Osteoblast (primary cell): ENCODE results near the gene LY9. TPM values are rescaled to one million over a fixed set of nuclear protein-coding genes. Genes with fewer than 3 reads are reported as not detected.

ENCODE experiments used
- DNase-seq: peaks from one replicate; pipeline ENCODE4 v3.0.0; 2011; ENCODE audit warnings: low spot score, mixed read lengths; ENCODE audit not compliant: insufficient read length; ENCODE audit errors: missing footprints
- H2AFZ ChIP-seq: 2 replicates; pipeline ENCODE4 v1.6.0; 2011; ENCODE audit warnings: mild to moderate bottlenecking, low read length
- H3K27ac ChIP-seq: 2 replicates; pipeline ENCODE4 v1.5.1; 2011; ENCODE audit warnings: mild to moderate bottlenecking, low read depth, low read length, moderate library complexity
- H3K27me3 ChIP-seq: 2 replicates; pipeline ENCODE4 v1.6.0; 2012; ENCODE audit warnings: mild to moderate bottlenecking, control low read depth, inconsistent platforms, low read length, moderate library complexity; ENCODE audit not compliant: insufficient read depth
- H3K36me3 ChIP-seq: 2 replicates; pipeline ENCODE4 v1.5.1; 2011; ENCODE audit warnings: mild to moderate bottlenecking, low read length, control low read depth, moderate library complexity; ENCODE audit not compliant: insufficient read depth
- H3K4me1 ChIP-seq: 2 replicates; pipeline ENCODE4 v1.5.1; 2011; ENCODE audit warnings: mild to moderate bottlenecking, low read length, control low read depth, moderate library complexity; ENCODE audit not compliant: insufficient read depth
- H3K4me2 ChIP-seq: 2 replicates; pipeline ENCODE4 v1.6.0; 2011; ENCODE audit warnings: mild to moderate bottlenecking, low read length; ENCODE audit not compliant: insufficient read depth
- H3K4me3 ChIP-seq: fragments of 200-600 bp; sonication (generic); 3 replicates; pipeline ENCODE4 v1.5.1; 2012; ENCODE audit warnings: mild to moderate bottlenecking, low read length, inconsistent platforms; ENCODE audit not compliant: insufficient read depth
- H3K79me2 ChIP-seq: 2 replicates; pipeline ENCODE4 v1.6.0; 2012; ENCODE audit warnings: mild to moderate bottlenecking, low read length, control low read depth, inconsistent platforms; ENCODE audit not compliant: insufficient read depth
- H3K9me3 ChIP-seq: 2 replicates; pipeline ENCODE4 v1.5.1; 2011; ENCODE audit warnings: low read depth, low read length, control low read depth
- H4K20me1 ChIP-seq: 2 replicates; pipeline ENCODE4 v1.6.0; 2012; ENCODE audit warnings: mild to moderate bottlenecking, low read length, control low read depth; ENCODE audit not compliant: insufficient read depth
- total RNA-seq: library from RNA; depleted of rRNA; stranded (reverse); fragments of >200 nt; gene quantifications from 2 replicates; pipeline ENCODE4 v1.2.3, GENCODE V29; 2012
- TF ChIP-seq, protein P1 (sequence below): IDR thresholded peaks from 2 replicates; pipeline ENCODE4 v1.5.1; 2011; ENCODE audit warnings: mild to moderate bottlenecking, low read depth, low read length, moderate library complexity; ENCODE audit errors: extremely low read depth

The LY9 gene
- total RNA-seq, 1 donor, result not detected

GRCh38 chr1:160807247-160807646 lies 11.3 kb downstream of the LY9 start:
- Histone ChIP-seq H3K36me3 (no peaks in the 10 kb centered on the region), H3K27me3 (no peaks in the 10 kb centered on the region), H3K4me3 (no peak overlapping the region), H3K79me2 (no peaks in the 10 kb centered on the region), H3K9me3 (no peaks in the 10 kb centered on the region), H3K27ac (no peak overlapping the region), H4K20me1 (no peaks in the 10 kb centered on the region), H3K4me1 (no peaks in the 10 kb centered on the region), H2AFZ (no peak overlapping the region), H3K4me2 (no peak overlapping the region)
- DNase-seq, result no peak
- TF ChIP-seq, protein P1, sequence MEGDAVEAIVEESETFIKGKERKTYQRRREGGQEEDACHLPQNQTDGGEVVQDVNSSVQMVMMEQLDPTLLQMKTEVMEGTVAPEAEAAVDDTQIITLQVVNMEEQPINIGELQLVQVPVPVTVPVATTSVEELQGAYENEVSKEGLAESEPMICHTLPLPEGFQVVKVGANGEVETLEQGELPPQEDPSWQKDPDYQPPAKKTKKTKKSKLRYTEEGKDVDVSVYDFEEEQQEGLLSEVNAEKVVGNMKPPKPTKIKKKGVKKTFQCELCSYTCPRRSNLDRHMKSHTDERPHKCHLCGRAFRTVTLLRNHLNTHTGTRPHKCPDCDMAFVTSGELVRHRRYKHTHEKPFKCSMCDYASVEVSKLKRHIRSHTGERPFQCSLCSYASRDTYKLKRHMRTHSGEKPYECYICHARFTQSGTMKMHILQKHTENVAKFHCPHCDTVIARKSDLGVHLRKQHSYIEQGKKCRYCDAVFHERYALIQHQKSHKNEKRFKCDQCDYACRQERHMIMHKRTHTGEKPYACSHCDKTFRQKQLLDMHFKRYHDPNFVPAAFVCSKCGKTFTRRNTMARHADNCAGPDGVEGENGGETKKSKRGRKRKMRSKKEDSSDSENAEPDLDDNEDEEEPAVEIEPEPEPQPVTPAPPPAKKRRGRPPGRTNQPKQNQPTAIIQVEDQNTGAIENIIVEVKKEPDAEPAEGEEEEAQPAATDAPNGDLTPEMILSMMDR, result no peak

DNA sequence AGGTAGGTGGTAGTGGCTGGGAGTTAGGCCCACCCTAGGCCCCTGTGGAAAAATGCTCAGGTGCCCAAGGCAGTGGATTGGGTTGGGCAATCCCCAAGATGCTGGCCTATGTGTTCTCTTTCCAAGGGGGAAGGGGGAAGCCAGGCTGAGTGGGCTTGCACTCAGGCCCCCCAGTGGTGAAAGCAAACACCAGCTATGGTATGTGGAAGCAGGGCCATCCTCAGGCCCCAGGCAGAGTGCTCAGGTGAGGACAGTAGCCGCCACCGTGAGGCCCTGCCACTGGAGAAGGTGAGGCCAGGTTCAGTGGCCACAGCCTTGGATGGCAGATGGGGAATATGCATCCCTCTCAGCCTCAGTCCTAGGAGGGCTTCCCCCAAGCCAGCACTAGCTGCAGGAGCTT lies 11.8 kb downstream of the LY9 start:
- Histone ChIP-seq H3K79me2 (no peaks in the 10 kb centered on the region), H3K4me3 (no peak overlapping the region), H4K20me1 (no peaks in the 10 kb centered on the region), H3K27ac (no peak overlapping the region), H3K36me3 (no peaks in the 10 kb centered on the region), H2AFZ (no peak overlapping the region), H3K27me3 (no peaks in the 10 kb centered on the region), H3K4me2 (no peak overlapping the region), H3K9me3 (no peaks in the 10 kb centered on the region), H3K4me1 (no peaks in the 10 kb centered on the region)
- TF ChIP-seq, protein P1, result no peak
- DNase-seq, result no peak

GRCh38 chr1:160808289-160808688 lies 12.3 kb downstream of the LY9 start:
- Histone ChIP-seq H3K4me1 (no peaks in the 10 kb centered on the region), H3K79me2 (no peaks in the 10 kb centered on the region), H3K36me3 (no peaks in the 10 kb centered on the region), H2AFZ (no peak overlapping the region), H3K27ac (no peak overlapping the region), H4K20me1 (no peaks in the 10 kb centered on the region), H3K4me3 (no peak overlapping the region), H3K27me3 (no peaks in the 10 kb centered on the region), H3K9me3 (no peaks in the 10 kb centered on the region), H3K4me2 (no peak overlapping the region)
- peak; percentile 41 for DNase-seq
- TF ChIP-seq, protein P1, result no peak

DNA sequence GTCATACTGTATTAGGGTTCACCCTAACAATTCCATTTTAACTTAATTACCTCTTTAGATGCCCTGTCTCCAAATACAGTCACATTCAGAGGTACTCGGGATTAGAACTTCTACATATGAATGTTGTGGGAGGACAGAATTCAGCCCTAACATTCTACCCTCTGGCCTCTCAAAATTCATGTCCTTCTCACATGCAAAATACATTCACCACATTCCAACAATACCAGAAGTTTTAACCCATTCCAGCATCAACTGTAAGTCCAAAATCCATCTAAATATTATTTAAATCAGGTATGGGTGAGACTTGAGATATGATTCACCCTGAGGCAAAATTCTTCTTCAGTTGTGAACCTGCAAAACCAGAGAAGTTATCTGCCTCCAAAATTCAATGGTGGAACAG lies 14.5 kb downstream of the LY9 start:
- Histone ChIP-seq H4K20me1 (no peaks in the 10 kb centered on the region), H3K27ac (no peak overlapping the region), H3K79me2 (no peaks in the 10 kb centered on the region), H3K27me3 (no peaks in the 10 kb centered on the region), H2AFZ (no peak overlapping the region), H3K4me1 (no peaks in the 10 kb centered on the region), H3K9me3 (no peaks in the 10 kb centered on the region), H3K4me2 (no peak overlapping the region), H3K36me3 (no peaks in the 10 kb centered on the region), H3K4me3 (no peak overlapping the region)
- TF ChIP-seq, protein P1, result no peak
- DNase-seq, result no peak
